OCI-LY7 (cell line): ENCODE measurements around the gene TREML4.

Source experiments
- CTCF ChIP-seq: fragments of 200-600 bp; sonication (generic); conservative IDR thresholded peaks from 2 replicates; pipeline ENCODE4 v1.5.1; 2014; ENCODE audit warnings: mild to moderate bottlenecking, antibody characterized with exemption, low read length, moderate library complexity, mixed read lengths
- EZH2phosphoT487 ChIP-seq: fragments of 200-600 bp; sonication (generic); IDR thresholded peaks from 2 replicates; pipeline ENCODE4 v1.6.1; 2018; ENCODE audit warnings: low read depth, borderline replicate concordance, mild to moderate bottlenecking, mixed run types, antibody characterized with exemption, low read length, moderate library complexity, mixed read lengths

DNA sequence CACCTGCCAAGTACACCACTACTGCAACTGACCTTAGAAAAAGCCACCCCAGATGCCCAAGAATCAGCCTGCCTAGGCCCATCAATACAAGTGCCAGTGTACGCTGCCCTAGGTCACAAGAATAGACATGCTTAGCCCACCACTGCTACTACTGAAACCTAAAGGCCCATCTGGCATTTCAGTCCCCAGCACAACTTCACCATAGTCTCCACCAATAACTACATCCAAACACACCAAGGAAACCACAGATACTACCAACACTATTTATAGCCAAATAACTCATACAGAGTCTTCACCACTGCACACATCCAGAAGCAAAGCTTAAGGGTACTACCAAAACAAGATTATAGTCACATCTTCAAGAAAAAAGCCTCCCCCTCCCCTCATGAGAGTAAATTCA, 28.2 kb downstream of the TREML4 start:
- TF ChIP-seq CTCF (no peak), EZH2phosphoT487 (no peak)
